ENCODE results near the gene PCDHA3.
"Not testable (repeated sequence)": the region's sequence is repeated elsewhere in the genome, so short reads cannot be mapped to it uniquely, and the experiment has no call there.

PCDHA3 gene

GRCh38 chr5:140827704-140828361 lies 27.0 kb downstream of the PCDHA3 start, which contains the start of gene PCDHA6 (continued):
- TF ChIP-seq TSHZ2 (CRISPR knock-in tag; IDR thresholded peaks at IDR 0.05) (no peak), ISL1 (CRISPR knock-in tag; IDR thresholded peaks at IDR 0.05) (no peak)

GRCh38 chr5:140828362-140828737 lies 27.5 kb downstream of the PCDHA3 start:
- no peak for ATAC-seq
- TF ChIP-seq BACH2 (CRISPR knock-in tag; IDR thresholded peaks at IDR 0.05; ENCODE audit: borderline replicate concordance) (no peak), ZC3H10 (CRISPR knock-in tag; IDR thresholded peaks at IDR 0.05) (no peak), PPARA (CRISPR knock-in tag; IDR thresholded peaks at IDR 0.05; ENCODE audit: borderline replicate concordance) (no peak), ISL1 (CRISPR knock-in tag; IDR thresholded peaks at IDR 0.05) (no peak), GLIS3 (CRISPR knock-in tag; IDR thresholded peaks at IDR 0.05) (no peak), TOX (CRISPR knock-in tag; IDR thresholded peaks at IDR 0.05; ENCODE audit: borderline replicate concordance) (no peak), POU6F1 (CRISPR knock-in tag; IDR thresholded peaks at IDR 0.05; ENCODE audit: borderline replicate concordance, low read depth) (no peak), CSRNP3 (CRISPR knock-in tag; IDR thresholded peaks at IDR 0.05) (no peak), TCF4 (CRISPR knock-in tag; IDR thresholded peaks at IDR 0.05; ENCODE audit: borderline replicate concordance) (no peak), ARNTL (CRISPR knock-in tag; IDR thresholded peaks at IDR 0.05; ENCODE audit: borderline replicate concordance, low read depth) (no peak), ZFP3 (CRISPR knock-in tag; IDR thresholded peaks at IDR 0.05) (no peak), ZFP30 (CRISPR knock-in tag; IDR thresholded peaks at IDR 0.05) (no peak), ZNF565 (CRISPR knock-in tag; conservative IDR thresholded peaks at IDR 0.05; ENCODE audit: low read depth) (no peak), ESRRG (CRISPR knock-in tag; IDR thresholded peaks at IDR 0.05) (no peak), SNAI2 (CRISPR knock-in tag; IDR thresholded peaks at IDR 0.05) (no peak), PATZ1 (CRISPR knock-in tag; IDR thresholded peaks at IDR 0.05; ENCODE audit: borderline replicate concordance) (no peak)

GRCh38 chr5:140829511-140830501 lies 28.9 kb downstream of the PCDHA3 start:
- not testable (repeated sequence) for ATAC-seq

GRCh38 chr5:140833993-140834392 lies 33.1 kb downstream of the PCDHA3 start, which contains the start of gene PCDHA7:
TSS of gene PCDHA7 (plus strand) at chr5:140834269. CDS start at chr5:140834384, 115 bp downstream.
- no peak for ATAC-seq
- TF ChIP-seq TOX (CRISPR knock-in tag; IDR thresholded peaks at IDR 0.05; ENCODE audit: borderline replicate concordance) (no peak), POU6F1 (CRISPR knock-in tag; IDR thresholded peaks at IDR 0.05; ENCODE audit: borderline replicate concordance, low read depth) (no peak), CREB5 (CRISPR knock-in tag; IDR thresholded peaks at IDR 0.05; ENCODE audit: low read depth) (no peak), ESRRG (CRISPR knock-in tag; IDR thresholded peaks at IDR 0.05) (no peak), ZFP30 (CRISPR knock-in tag; IDR thresholded peaks at IDR 0.05) (no peak), ZNF8 (CRISPR knock-in tag; IDR thresholded peaks at IDR 0.05) (no peak), OSR1 (CRISPR knock-in tag; IDR thresholded peaks at IDR 0.05) (no peak), RARB (CRISPR knock-in tag; IDR thresholded peaks at IDR 0.05) (no peak), ZC3H10 (CRISPR knock-in tag; IDR thresholded peaks at IDR 0.05) (no peak), BACH2 (CRISPR knock-in tag; IDR thresholded peaks at IDR 0.05; ENCODE audit: borderline replicate concordance) (no peak)

- ATAC-seq: not testable (repeated sequence)
These were observed 33.7 kb downstream of the PCDHA3 start for GRCh38 chr5:140834439-140835008.
